GM19043 (cell line): ENCODE results near the gene RBCK1.
"Not testable (repeated sequence)": the region's sequence is repeated elsewhere in the genome, so short reads cannot be mapped to it uniquely, and the experiment has no call there.

Source experiments
- ATAC-seq: cut with Tn5 transposase; IDR thresholded peaks from one replicate; pipeline ENCODE4 v1.9.1; 2021; ENCODE audit warnings: low read depth; ENCODE audit not compliant: unreplicated experiment

RBCK1 gene

GRCh38 chr20:433300-433975 lies 25.3 kb downstream of the RBCK1 start:
- peak; percentile 94 for ATAC-seq

- no peak for ATAC-seq
Observed at GRCh38 chr20:434221-434620, 26.1 kb downstream of the RBCK1 start.

- no peak for ATAC-seq
Observed at GRCh38 chr20:434661-435419, 26.7 kb downstream of the RBCK1 start.

GRCh38 chr20:435558-435957 lies 27.5 kb downstream of the RBCK1 start:
- ATAC-seq: no peak

GRCh38 chr20:436476-436875 lies 28.4 kb downstream of the RBCK1 start:
- no peak for ATAC-seq

- no peak for ATAC-seq
Observed at GRCh38 chr20:437787-438486, 29.8 kb downstream of the RBCK1 start.

GRCh38 chr20:438571-439469 lies 30.7 kb downstream of the RBCK1 start:
- ATAC-seq: no peak

GRCh38 chr20:440148-440547 lies 32.0 kb downstream of the RBCK1 start:
- no peak for ATAC-seq

- no peak for ATAC-seq
Observed at GRCh38 chr20:440636-441035, 32.5 kb downstream of the RBCK1 start.

- no peak for ATAC-seq
Observed at GRCh38 chr20:443223-443775, 35.2 kb downstream of the RBCK1 start.

- no peak for ATAC-seq
Observed at GRCh38 chr20:444117-444516, 36.0 kb downstream of the RBCK1 start.

GRCh38 chr20:444862-445426 lies 36.8 kb downstream of the RBCK1 start:
- no peak for ATAC-seq

- no peak for ATAC-seq
Observed at GRCh38 chr20:445514-446336, 37.6 kb downstream of the RBCK1 start.

GRCh38 chr20:452021-452420 lies 43.9 kb downstream of the RBCK1 start:
- not testable (repeated sequence) for ATAC-seq

- ATAC-seq: no peak
Observed at GRCh38 chr20:454951-455350, 46.9 kb downstream of the RBCK1 start.

GRCh38 chr20:458776-459175 lies 50.7 kb downstream of the RBCK1 start:
- ATAC-seq: no peak

- ATAC-seq: no peak
Observed at GRCh38 chr20:460180-460579, 52.1 kb downstream of the RBCK1 start.

GRCh38 chr20:460707-461106 lies 52.6 kb downstream of the RBCK1 start:
- ATAC-seq: no peak
